Measurements from ENCODE around the gene TBX18.

Gene TBX18

DNA sequence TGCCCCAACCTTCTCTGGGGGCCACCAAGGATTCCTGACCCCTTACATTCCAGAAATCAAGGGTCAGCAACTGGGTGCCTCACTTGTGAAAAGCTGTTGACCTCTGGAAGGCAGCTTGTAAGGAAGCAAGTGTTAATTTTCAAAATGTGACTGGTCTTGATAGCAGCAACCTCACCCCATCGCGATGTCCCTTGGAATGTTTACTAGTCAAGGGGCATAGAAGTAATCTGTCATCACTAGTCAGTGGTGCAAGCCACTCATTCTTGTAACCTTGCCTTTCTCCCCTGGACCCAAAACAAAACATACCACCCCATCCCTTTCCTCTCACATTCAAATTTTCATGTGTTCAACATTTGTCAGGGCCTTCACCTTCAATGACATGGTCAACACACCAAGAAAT is 30.5 kb downstream of the TBX18 start:
- H3K9ac ChIP-seq (ENCODE audit: low read length): no peak overlapping the region
- H3K27me3 ChIP-seq (ENCODE audit: control insufficient read depth, insufficient read depth, low read length): no peaks in the 10 kb centered on the region
- no peak overlapping the region for H3K4me3 ChIP-seq (ENCODE audit: low read length)
- no peaks in the 10 kb centered on the region for H3K9me3 ChIP-seq (ENCODE audit: control insufficient read depth, low read length)
- H3K36me3 ChIP-seq (ENCODE audit: control insufficient read depth, insufficient read depth, low read length): no peaks in the 10 kb centered on the region
- H3K4me1 ChIP-seq (ENCODE audit: control insufficient read depth, insufficient read depth, low read length): no peaks in the 10 kb centered on the region

DNA sequence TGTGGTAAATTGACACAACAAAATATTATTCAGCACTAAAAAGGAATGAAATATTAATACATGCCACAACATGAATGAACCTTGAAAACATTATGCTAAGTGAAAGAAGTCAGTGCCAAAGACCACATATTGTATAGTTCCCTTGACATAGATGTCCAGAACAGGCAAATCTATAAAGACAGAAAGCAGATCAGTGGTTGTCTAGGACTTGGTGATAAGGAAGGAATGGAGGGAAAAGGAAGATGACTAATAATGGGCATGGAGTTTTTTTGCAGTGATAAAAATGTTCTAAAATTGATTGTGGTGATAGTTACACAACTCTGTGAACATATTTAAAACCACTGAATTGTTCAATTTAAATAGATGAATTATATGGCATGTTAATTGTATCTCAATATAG is 32.5 kb downstream of the TBX18 start:
- Histone ChIP-seq H3K9ac (ENCODE audit: low read length) (no peak overlapping the region), H3K4me3 (ENCODE audit: low read length) (no peak overlapping the region), H3K27me3 (ENCODE audit: control insufficient read depth, insufficient read depth, low read length) (no peaks in the 10 kb centered on the region), H3K9me3 (ENCODE audit: control insufficient read depth, low read length) (no peaks in the 10 kb centered on the region), H3K36me3 (ENCODE audit: control insufficient read depth, insufficient read depth, low read length) (no peaks in the 10 kb centered on the region), H3K4me1 (ENCODE audit: control insufficient read depth, insufficient read depth, low read length) (no peaks in the 10 kb centered on the region)

DNA sequence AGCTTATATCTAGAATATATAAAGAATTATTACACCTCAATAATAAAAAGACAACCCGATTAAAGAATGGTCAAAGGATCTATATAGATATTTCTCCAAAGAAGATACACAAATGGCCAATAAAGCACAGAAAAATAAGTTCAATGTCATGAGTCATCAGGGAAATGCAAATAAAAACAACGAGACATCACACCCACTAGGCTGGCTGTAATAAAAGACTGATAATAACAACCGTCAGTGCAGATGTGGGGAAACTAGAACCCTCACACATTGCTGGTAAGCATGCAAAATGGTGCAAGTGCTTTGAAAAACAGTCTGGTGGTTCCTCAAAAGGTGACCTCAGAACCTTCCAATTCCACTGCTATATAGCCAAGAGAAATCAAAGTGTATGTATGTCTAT is 33.0 kb downstream of the TBX18 start:
- Histone ChIP-seq H3K4me1 (ENCODE audit: control insufficient read depth, insufficient read depth, low read length) (no peaks in the 10 kb centered on the region), H3K9me3 (ENCODE audit: control insufficient read depth, low read length) (no peaks in the 10 kb centered on the region), H3K4me3 (ENCODE audit: low read length) (no peak overlapping the region), H3K9ac (ENCODE audit: low read length) (no peak overlapping the region), H3K27me3 (ENCODE audit: control insufficient read depth, insufficient read depth, low read length) (no peaks in the 10 kb centered on the region), H3K36me3 (ENCODE audit: control insufficient read depth, insufficient read depth, low read length) (no peaks in the 10 kb centered on the region)

DNA sequence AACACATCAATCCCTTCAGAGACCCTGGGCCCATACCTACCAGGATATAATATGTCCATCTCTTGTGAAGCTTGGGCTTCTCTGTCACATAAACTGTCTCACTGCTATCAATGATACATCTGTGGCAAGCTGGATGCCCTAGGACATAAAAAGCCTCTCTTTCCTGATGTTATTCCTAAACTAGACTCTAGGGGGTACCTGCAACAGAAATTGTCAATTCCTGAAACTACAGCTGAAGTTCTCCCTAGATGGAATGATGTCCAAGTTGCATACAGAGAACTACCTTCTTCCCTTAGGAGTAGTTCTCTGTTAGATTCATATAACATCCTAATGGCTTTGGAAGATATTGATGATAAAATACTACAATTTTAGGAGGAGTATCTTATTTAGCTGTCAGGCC is 35.8 kb downstream of the TBX18 start:
- no peaks in the 10 kb centered on the region for H3K36me3 ChIP-seq (ENCODE audit: control insufficient read depth, insufficient read depth, low read length)
- no peaks in the 10 kb centered on the region for H3K4me1 ChIP-seq (ENCODE audit: control insufficient read depth, insufficient read depth, low read length)
- no peak overlapping the region for H3K9ac ChIP-seq (ENCODE audit: low read length)
- H3K4me3 ChIP-seq (ENCODE audit: low read length): no peak overlapping the region
- no peaks in the 10 kb centered on the region for H3K27me3 ChIP-seq (ENCODE audit: control insufficient read depth, insufficient read depth, low read length)
- no peaks in the 10 kb centered on the region for H3K9me3 ChIP-seq (ENCODE audit: control insufficient read depth, low read length)

DNA sequence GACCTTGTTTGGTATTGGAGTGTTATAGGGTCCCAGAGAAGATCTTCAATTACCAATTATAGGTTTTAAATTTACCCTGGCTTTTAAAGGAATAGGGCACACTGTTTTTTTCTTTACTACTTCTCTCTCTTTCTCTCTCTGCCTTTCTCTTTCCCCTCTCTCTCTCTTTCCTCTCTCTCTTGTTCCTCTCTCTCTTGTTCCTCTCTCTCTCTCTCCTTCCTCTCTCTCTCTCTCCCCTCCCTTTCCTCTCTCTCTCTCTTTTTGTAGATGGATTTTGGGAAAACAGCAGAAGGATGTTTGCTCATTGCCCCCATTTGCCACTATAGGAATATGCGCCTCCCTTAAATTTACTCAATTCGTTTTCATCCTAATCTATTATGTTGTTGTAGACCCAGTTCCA is 45.2 kb downstream of the TBX18 start:
- H3K9ac ChIP-seq (ENCODE audit: low read length): no peak overlapping the region
- H3K27me3 ChIP-seq (ENCODE audit: control insufficient read depth, insufficient read depth, low read length): no peaks in the 10 kb centered on the region
- H3K4me1 ChIP-seq (ENCODE audit: control insufficient read depth, insufficient read depth, low read length): no peaks in the 10 kb centered on the region
- no peaks in the 10 kb centered on the region for H3K36me3 ChIP-seq (ENCODE audit: control insufficient read depth, insufficient read depth, low read length)
- H3K4me3 ChIP-seq (ENCODE audit: low read length): no peak overlapping the region
- no peaks in the 10 kb centered on the region for H3K9me3 ChIP-seq (ENCODE audit: control insufficient read depth, low read length)

DNA sequence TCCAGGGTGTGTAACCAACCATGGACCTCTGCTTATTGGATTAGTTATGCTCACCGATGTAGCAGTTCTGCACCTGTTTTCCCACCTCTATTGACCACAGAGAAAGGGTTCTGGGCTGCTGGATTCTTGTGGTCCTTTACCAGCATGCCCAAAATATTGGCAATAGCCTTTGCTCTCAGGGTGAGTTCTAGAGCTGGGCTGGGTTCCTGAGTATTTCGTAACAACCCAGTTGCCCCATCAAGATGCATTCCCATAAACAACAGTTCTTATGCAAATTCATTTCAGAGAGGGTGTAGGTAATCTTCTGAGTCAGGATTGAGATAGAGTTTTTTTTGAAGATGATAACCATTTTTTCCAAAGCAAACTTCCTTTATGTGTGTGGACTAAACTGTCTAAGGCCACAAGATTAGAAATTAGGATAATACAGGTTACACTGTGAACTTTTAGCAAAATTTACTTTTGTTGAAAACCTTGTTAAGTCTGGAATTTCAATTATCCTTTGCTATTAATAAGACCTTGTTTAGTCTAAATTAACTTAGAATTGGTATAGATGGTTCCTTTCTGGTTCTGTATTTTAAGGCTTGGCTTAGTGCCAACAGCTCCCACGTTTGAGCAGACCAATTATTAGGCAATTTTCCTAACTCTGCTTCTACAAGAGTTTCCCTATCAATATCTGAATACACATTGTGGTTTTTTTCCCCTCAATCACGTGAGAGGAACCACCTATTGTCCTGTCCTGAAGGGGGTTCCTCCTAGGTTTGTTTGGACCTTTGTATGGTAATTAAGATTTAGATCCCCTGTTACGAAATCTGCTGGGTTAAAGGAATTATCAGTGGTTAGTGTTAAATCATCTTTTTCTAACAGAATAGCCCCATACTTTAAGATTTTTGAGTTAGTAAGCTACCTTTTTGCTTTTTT is 46.1 kb downstream of the TBX18 start:
- no peaks in the 10 kb centered on the region for H3K36me3 ChIP-seq (ENCODE audit: control insufficient read depth, insufficient read depth, low read length)
- no peak overlapping the region for H3K4me3 ChIP-seq (ENCODE audit: low read length)
- H3K27me3 ChIP-seq (ENCODE audit: control insufficient read depth, insufficient read depth, low read length): no peaks in the 10 kb centered on the region
- H3K9me3 ChIP-seq (ENCODE audit: control insufficient read depth, low read length): no peaks in the 10 kb centered on the region
- H3K4me1 ChIP-seq (ENCODE audit: control insufficient read depth, insufficient read depth, low read length): no peaks in the 10 kb centered on the region
- H3K9ac ChIP-seq (ENCODE audit: low read length): no peak overlapping the region

DNA sequence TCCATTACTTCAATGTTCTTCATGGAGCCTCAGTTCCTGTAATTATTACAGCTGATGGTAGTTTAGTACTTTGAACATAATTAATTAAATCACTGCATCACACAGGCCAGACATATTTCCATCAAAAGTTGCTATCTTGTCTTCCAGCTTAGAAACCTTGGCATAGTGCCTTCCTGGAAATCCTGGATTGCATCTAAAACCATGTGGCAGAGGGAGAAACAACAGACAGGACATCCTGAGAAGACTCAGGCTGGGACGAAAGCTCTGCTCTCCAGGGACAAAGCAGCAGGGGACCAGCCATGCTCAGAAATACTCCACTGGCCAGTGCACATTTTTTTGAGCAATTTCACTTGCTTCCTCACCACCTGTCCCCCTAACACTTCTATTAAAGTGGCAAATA is 55.3 kb downstream of the TBX18 start:
- no peak overlapping the region for H3K9ac ChIP-seq (ENCODE audit: low read length)
- no peaks in the 10 kb centered on the region for H3K36me3 ChIP-seq (ENCODE audit: control insufficient read depth, insufficient read depth, low read length)
- no peaks in the 10 kb centered on the region for H3K27me3 ChIP-seq (ENCODE audit: control insufficient read depth, insufficient read depth, low read length)
- H3K4me3 ChIP-seq (ENCODE audit: low read length): no peak overlapping the region
- no peaks in the 10 kb centered on the region for H3K4me1 ChIP-seq (ENCODE audit: control insufficient read depth, insufficient read depth, low read length)
- no peaks in the 10 kb centered on the region for H3K9me3 ChIP-seq (ENCODE audit: control insufficient read depth, low read length)

DNA sequence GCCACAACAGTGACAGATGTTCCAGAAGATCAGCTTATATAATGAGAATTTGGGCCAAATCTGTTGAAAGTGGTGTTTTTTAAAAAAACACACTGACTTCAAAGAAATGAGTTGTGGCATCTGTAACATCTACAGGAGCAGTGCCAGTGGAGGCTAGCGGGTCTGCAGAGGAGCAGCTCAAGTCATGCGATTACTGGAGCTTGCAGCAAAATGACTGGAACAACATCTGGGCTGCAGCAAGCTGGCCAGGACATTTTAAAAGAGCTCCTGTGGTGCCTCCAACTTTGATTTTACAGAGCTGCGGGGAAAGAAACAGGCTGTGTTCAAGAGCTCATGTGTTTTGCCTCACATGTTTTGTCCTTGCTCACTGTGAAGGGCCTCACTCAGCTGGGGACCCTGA is 57.2 kb downstream of the TBX18 start:
- no peaks in the 10 kb centered on the region for H3K4me1 ChIP-seq (ENCODE audit: control insufficient read depth, insufficient read depth, low read length)
- no peak overlapping the region for H3K4me3 ChIP-seq (ENCODE audit: low read length)
- H3K27me3 ChIP-seq (ENCODE audit: control insufficient read depth, insufficient read depth, low read length): no peaks in the 10 kb centered on the region
- H3K36me3 ChIP-seq (ENCODE audit: control insufficient read depth, insufficient read depth, low read length): no peaks in the 10 kb centered on the region
- no peak overlapping the region for H3K9ac ChIP-seq (ENCODE audit: low read length)
- no peaks in the 10 kb centered on the region for H3K9me3 ChIP-seq (ENCODE audit: control insufficient read depth, low read length)

DNA sequence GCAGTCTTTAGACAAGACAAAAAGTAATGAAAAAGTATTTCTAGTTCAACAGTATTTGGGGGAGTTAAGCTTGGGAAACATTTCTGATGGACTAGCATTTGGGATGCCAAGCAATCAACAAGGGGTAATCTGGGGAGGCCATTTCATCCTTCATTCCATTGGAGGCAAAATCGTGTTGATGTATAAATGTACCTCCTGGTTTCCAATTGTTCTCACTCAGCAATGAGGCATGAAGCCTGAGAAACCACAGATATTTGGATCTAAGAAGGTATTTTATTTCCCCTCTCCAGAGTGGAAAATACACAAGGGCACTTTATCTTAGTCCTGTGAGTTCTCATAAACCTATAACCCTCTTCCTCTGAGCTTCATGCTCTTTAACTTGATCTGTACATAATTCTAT is 68.2 kb downstream of the TBX18 start:
- Histone ChIP-seq H3K4me1 (ENCODE audit: control insufficient read depth, insufficient read depth, low read length) (no peaks in the 10 kb centered on the region), H3K27me3 (ENCODE audit: control insufficient read depth, insufficient read depth, low read length) (no peaks in the 10 kb centered on the region), H3K4me3 (ENCODE audit: low read length) (no peak overlapping the region), H3K9me3 (ENCODE audit: control insufficient read depth, low read length) (no peaks in the 10 kb centered on the region), H3K36me3 (ENCODE audit: control insufficient read depth, insufficient read depth, low read length) (no peaks in the 10 kb centered on the region), H3K9ac (ENCODE audit: low read length) (no peak overlapping the region)

DNA sequence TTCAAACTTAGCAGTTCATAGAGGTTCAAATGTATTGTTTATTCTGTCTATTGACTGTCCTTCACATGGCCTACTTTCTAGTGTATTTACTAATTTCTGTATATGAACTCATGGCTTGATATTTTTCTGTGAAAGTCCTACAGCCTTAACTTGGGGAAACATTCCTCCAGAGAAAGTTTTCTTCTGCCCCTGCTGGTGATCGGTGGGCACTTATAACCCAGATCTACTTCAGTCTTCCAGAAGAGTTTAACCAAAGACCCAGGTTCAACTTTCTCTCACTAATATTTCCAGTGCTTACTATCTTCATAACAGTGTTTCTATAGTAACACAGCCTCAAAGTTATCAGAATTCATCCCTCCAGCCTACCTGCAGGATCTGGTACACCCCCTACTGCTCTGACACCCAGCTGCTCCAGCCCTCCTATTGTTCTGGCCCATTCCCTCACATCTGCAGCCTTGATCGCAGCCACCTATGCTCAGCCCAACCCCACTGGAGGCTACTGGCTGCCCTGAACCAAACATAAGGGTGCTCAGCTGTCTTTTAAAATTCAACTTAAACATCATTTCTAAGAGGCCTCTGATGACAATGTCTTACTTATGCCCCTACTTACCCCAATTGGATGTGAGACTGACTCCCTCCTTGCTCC is 72.3 kb downstream of the TBX18 start:
- no peaks in the 10 kb centered on the region for H3K27me3 ChIP-seq (ENCODE audit: control insufficient read depth, insufficient read depth, low read length)
- no peaks in the 10 kb centered on the region for H3K36me3 ChIP-seq (ENCODE audit: control insufficient read depth, insufficient read depth, low read length)
- no peak overlapping the region for H3K4me3 ChIP-seq (ENCODE audit: low read length)
- H3K9ac ChIP-seq (ENCODE audit: low read length): no peak overlapping the region
- no peaks in the 10 kb centered on the region for H3K9me3 ChIP-seq (ENCODE audit: control insufficient read depth, low read length)
- no peaks in the 10 kb centered on the region for H3K4me1 ChIP-seq (ENCODE audit: control insufficient read depth, insufficient read depth, low read length)

DNA sequence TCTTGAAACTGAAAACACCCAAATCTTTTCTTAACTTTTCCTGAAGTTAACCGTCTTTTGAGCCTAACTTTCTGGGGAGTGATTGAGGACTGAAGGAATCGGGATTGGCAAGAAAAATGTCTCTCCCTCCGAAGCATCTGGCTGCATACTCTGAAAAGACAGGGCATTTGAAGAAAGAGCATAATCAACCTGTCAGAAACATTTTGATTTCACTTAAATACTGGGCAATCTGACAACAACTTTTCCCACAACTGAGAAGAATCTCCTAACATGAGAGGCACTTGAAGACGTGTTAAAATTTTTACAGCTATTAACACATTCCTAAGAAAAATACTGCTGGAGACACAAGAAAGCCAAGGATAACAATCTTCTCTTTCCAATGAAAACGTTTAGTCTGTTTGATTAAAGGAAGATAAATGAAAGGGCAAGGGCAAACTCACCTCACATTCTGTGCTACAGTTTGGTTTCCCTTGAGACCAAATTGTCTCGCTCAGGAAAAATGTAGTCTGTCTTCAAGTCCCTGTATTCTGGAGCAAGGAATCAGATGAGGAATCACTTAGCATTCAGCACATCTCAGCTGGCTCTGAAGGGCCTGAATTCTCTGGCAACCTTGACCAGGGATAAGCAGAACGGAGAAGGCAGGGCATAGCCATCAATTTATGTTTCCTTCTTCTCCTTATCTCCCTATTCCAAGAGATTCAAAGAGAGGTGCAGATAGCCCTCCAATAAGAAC is 76.1 kb downstream of the TBX18 start:
- H3K9ac ChIP-seq (ENCODE audit: low read length): no peak overlapping the region
- no peaks in the 10 kb centered on the region for H3K4me1 ChIP-seq (ENCODE audit: control insufficient read depth, insufficient read depth, low read length)
- H3K36me3 ChIP-seq (ENCODE audit: control insufficient read depth, insufficient read depth, low read length): no peaks in the 10 kb centered on the region
- no peaks in the 10 kb centered on the region for H3K27me3 ChIP-seq (ENCODE audit: control insufficient read depth, insufficient read depth, low read length)
- no peak overlapping the region for H3K4me3 ChIP-seq (ENCODE audit: low read length)
- no peaks in the 10 kb centered on the region for H3K9me3 ChIP-seq (ENCODE audit: control insufficient read depth, low read length)

DNA sequence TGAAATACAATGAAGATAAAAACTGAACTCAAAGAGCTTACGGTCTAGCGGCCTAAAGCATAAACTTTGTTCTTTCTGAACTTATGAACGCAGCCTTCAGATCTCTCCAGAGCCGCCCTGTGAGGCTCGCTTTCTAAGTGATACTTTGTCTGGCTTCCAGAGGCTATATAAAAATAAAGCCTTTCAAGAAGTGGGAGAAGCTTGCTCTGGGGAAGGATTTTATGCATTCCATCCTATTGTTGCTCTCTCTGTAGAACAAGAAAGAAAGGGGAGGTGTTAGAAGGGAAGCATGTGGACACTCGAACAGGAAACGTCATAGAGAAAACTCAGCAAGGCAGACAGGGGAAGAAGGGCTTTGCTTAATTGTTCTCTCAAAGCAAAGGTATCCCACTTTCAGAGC is 77.0 kb downstream of the TBX18 start:
- H3K27me3 ChIP-seq (ENCODE audit: control insufficient read depth, insufficient read depth, low read length): no peaks in the 10 kb centered on the region
- H3K9ac ChIP-seq (ENCODE audit: low read length): no peak overlapping the region
- no peaks in the 10 kb centered on the region for H3K4me1 ChIP-seq (ENCODE audit: control insufficient read depth, insufficient read depth, low read length)
- H3K36me3 ChIP-seq (ENCODE audit: control insufficient read depth, insufficient read depth, low read length): no peaks in the 10 kb centered on the region
- H3K9me3 ChIP-seq (ENCODE audit: control insufficient read depth, low read length): no peaks in the 10 kb centered on the region
- H3K4me3 ChIP-seq (ENCODE audit: low read length): no peak overlapping the region
